HG03095 (cell line): ENCODE results near the gene PDGFA.

ENCODE experiments used
- ATAC-seq: cut with Tn5 transposase; IDR thresholded peaks from one replicate; pipeline ENCODE4 v1.9.1; 2021; ENCODE audit warnings: moderate library complexity; ENCODE audit not compliant: unreplicated experiment

PDGFA gene

DNA sequence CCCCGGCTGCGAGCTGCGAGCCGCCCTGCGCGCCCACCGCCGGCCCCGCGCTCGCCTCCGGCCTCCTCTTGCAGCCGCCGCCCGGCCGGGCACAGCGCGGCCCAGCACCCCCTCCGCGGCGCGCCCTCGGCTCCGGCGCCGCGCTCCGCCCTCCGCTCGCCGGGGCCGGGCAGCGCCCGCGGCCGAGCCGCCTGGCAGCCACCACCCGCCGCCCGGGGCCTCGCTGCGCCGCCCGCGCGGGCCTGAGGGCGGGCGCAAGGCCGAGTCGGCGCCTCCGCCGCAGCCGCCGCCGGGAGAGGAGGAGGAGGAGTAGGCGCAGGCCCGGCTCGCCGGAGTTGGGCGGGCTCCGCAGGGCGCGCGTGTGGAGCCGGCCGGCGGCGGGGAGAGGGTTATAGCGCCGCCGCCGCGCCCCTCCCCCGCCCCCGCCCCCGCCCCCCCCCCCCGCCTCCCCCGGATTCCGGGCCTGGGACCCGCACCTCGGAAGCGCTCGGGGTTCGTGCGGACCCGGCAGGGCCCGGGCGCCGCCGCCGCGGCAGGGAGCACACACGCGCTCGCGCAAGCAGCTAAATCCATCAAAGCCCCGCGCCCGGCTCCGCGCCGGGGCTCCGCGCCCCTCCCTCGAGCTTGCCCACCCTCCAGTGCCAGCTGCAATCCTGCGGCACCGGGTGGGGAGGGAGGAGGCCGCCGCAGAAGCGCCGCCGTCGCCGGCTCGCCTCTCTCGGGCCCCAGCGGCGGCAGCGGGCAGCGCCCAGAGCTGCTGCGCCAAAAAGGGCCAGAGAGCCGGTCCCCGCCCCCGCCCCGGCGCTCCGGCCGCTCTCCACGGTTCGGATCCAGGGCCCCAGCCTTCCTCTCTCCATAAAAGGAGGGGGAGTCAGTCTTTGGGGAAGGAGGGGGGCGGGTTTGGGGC is at the start of gene PDGFA:
Gene PDGFA, minus strand, starts transcription at position 363 of the 907 bp plus-strand sequence. CDS start 845 bp downstream, outside the sequence.
- ATAC-seq = no peak

DNA sequence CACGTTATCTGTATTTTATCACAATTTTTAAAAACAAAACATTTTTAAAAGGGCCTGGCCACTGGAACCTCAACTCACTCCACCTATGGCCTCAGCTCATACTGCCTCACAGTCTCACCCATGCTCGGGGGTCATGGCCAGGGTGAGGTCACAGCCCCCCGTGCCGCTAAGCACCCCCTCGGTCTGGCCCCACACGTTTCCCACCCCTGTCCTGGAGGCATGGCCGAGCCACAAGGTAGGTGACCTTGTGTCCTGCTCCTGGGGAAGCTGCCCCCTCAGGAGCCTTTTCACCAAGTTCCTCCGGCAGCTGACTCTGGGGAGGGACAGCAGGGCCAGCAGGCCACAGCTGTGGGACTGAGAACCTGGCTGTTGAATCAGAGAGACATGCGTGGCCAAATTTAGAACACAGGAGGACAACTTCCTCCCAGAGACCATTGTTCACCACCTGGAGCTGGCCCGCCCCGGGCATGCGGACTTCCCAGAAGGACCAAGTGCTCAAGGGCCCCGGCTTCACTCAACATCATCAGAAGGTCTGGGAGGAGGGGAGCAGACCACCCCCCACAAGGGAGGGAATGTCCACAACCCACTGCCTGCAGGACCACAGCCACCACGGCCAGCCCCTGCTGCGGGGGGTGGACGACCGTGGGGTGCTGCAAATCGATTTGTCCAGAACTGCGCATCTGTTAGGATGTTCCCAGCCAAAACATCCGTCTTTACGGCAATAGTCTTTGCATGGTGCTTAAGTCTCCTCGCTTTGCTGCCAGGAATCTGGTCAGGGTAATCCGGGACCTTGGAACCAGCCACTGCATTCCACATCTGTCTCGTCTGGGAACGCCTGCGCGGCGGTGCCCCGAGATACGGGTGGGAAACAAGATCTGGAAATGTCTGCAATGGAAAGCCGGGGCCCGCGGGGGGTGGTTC is 48.6 kb upstream of the PDGFA start:
- no peak for ATAC-seq

DNA sequence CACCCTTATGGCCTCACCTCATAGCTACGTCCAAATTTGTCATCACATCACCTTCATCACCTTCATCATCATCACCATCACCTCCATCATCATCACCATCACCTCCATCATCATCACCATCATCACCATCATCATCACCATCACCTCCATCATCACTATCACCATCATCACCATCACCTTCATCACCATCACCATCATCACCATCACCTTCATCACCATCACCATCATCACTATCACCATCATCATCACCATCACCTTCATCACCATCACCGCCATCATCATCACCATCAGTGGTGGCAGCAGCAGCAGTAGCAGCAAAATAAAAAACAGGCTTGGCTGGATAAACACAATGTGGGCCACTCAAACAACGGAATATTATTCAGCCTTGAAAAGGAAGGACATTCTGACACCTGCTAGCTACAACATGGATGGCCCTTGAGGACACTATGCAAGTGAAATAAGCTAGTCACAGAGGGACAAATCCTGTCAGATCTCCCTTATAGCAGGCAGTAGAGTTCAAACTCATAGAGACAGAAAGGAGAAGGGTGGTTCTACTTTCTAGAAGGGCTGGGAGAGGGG is 47.7 kb upstream of the PDGFA start:
- no peak for ATAC-seq

DNA sequence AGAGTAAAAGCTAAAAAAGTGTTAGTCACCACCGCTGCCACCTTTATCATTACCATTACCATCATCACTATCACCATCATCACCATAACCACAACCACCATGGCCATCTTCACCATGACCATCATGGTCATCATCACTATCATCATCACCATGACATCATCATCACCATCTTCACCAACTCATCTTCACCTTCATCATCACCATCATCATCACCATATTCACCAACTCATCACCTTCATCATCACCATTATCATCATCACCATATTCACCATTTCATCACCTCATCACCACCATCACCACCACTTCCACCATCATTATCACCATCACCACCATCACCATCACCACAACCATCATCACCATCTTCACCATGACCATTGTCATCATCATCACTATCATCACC is 46.5 kb upstream of the PDGFA start:
- ATAC-seq = no peak

DNA sequence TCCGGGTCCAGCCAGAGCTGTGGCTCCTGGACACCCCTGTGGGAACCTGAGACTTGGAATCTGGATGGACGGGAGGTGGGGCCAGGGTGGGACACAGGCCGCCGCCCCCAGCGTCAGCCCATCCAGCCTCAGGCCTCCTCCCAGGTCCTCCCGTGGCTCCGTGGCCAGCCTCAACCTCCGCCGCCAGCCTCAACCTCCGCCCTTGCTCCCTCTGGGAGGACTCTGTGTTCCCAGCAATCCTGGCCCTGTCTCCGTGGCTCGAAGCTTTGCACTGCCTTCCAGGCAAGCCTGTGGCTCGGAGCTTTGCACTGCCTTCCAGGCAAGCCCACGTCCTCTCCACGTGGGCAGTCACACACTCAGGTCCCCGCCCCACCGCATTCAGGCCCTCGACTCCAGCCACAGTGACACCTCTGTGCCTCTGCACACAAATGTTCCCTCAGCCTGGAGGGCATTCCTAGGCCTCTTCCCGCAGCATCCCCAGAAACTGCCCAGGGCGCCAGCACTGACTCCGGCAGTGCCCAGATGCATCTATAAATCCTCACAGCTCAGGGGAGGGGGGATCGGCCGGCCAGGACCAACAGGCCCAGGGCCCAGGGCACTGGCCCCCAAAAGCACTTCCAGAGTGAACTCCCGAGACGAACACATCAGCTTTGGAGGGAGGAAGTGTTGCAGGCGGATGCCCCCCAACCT is 44.7 kb upstream of the PDGFA start:
- ATAC-seq = no peak

DNA sequence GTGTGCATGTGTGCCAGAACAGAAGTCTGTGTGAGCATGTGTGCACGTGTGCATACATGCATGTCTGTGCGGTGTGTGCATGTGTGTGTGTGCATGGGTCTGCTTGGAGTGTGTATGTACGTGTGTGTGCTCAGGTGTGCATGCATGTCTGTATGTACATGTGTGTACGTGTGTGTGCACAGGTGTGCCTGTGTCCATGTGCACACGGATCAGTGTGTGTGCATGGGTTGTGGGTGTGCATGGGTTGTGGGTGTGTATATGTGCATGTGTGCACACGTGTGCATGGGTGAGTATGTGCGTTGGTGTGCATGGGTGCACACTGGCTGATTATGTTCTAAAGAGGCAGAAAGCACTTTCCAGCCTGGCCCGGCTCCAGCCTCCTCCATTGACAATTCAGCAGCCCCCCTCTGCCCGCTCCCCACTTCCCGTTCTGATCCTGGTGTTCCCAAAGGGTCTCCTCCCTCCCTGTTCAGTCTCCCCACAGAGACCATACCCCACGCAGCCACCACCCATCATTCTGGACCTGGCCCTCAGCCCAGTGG is 44.1 kb upstream of the PDGFA start:
- ATAC-seq = no peak

DNA sequence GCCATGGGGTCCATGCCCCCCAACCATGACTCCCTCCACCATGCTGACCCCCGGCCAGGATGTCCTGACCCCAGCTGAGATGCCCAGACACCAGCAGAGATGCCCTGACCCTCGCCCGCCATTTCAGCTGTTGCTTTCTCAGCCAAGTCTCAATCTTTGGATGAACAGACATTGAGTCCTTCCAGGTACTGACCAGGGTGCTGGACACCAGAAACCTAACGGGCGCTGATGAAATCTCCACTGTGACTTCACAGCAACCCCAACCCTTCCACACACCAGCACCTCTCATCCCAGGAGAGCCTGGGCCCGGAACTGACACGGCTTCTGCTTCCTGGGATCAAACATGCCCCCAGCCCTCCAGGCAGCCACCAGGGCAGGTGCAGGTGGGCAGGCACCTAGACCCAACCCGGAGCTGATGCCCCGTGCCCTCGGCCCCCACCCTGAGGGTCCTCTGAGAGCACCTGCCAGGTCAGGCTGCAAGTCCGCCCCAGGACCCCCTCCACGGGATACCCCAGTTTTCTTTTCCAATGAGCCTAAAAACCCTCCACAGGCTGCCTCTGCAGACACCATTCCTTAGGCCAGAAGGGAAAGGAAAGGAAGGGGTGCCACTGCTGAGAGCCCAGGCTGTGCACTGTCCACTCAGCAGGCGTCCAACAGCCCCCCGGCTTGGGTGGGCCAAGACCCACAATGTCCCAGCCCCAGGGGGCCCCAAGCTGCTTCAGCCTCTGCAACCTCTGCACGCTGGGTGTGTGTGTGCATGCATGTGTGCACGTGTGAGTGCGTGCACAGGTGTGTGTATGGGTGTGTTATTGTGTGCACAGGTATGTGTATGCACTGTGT is 43.4 kb upstream of the PDGFA start:
- ATAC-seq = no peak

DNA sequence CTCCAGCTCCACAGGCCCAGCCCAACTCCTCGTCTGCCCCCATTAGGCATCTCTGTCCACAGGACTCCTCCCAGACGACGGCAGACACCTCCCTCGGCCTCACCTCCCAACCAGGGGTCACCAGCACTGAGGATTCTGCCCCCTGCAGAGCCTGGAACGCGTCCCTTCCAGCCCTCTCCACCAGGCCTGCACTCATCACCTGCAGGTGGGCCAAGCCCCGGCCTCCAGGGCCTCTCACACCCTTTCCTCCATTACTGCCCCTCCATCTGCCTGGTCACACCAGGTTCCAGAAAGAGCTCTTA is 42.7 kb upstream of the PDGFA start:
- ATAC-seq = no peak

DNA sequence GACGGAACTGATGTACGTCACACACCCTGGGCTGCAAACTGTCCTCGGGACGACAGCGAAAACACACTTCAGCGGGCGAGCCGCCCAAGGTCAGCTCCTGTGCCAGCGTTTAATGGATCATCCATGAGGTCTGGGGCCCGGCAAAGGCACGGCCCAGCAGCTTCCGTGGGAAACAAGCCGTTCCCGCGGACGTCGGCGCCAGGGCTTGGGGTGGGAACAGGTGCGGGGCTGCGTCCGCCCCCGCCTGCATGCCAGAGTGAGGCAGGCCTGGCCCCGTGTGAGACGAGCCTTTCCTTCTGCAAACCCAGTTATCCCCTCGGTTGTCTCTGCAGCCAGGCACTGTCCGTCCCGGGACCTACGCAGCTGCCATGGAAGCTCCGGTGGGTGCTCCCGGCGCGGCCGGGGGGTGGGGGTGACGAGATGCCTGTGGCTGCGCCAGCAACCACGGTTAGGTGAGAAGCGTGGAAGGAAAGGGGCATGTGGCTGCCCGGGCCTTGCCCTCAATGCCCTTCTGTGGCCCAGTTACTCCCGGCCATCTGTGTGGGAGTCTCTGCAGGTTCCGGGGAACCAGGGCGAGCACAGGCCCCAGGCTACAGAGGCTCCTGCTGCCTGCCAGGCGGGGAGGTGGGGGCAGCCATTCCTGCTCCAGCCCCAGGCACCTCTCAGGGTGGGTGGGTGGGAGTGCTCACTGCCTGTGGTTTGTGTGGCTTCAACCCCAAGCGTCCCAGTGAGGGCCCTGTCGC is 42.2 kb upstream of the PDGFA start:
- ATAC-seq = no peak

DNA sequence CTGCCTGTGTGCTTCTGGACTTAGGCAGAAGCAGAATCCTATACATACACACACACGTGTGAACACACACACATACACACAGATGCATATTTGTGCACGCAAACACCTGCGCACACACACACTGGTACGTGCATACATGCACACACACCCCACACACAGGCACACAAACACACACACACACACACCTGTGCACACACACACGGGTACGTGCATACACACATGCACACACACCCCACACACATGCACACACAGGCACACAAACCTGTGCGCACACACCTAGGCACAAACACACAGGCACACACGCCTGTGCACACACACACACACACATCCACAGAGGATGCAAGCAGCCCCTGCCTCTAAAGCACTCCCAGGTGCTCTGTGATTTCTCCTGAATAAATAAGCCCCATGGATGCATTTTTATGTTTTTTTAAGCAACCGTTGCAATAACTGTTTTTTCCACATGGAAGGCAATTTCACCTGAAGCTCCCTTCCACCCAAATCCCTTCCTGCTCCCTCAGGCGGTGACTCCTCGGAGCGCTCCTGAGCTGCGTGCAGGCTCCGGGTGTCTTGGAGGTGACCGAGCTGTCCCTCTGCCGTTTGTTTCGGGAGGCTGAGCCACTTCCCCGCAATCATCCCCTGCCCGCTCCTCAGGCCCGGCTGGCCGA is 41.5 kb upstream of the PDGFA start:
- no peak for ATAC-seq

DNA sequence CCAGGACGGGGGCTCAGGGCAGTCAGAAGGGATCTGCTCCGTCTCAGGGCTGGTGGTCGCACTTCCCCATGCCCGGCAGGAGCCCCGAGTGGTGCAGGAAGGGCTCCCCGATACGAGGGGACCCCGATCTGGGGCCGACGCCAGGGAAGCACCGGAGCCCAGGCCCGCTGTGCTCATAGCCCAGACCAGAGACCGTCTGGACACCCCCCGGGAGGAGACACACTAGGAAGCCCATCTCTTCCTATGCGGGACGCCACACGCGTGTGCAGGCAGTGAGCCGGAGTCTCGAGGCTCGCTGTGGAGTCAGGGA is 39.7 kb upstream of the PDGFA start:
- ATAC-seq = no peak

DNA sequence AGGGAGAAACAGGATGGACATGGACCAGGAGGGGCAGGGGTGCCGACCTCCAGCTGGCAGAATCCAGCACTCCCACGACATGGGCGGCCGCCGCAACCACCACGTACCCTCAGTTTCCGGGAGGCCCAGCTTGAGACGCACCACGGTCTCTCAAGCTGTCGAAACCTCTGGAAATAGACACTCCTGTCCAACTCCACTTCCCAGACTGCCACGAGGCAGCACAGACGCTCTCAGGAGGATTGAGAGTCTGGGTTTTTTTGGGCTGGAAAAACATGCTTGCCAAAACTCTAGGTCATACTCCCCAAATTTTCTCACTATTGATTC is 37.9 kb upstream of the PDGFA start:
- no peak for ATAC-seq

DNA sequence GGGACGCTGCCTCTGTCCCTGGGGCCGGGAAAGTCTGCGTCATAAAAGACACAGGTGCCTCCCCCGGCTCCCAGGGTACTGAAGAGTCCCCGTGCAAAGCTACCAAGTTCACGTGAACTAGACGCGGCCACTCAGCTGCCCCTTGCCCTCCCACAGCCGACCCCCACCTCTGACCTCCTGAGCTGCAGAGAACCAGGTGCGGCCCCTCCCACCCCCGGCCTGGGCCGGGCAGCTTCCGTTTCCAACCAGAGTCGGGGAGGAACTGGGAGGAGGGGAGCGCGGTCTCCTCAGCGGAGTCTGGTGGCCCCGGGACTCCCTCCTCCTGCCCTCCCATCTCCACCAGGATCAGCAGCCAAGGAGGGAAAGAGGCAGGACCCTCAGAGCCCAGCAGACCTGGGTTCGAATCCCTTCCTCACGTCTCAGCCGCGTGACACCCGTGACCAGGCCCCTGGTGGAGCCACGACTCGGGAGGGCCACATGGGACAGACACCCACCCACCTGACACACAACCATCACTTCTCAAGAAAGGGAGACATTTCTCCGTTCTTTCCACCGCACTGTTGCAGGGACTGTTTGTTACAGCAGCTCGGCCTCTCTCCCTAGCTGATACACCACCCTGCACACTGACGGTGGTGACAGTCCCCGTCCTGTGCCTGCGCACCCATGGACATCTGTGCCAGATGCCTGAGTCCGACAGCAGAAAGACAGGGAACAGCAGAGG is 37.4 kb upstream of the PDGFA start:
- ATAC-seq = no peak

DNA sequence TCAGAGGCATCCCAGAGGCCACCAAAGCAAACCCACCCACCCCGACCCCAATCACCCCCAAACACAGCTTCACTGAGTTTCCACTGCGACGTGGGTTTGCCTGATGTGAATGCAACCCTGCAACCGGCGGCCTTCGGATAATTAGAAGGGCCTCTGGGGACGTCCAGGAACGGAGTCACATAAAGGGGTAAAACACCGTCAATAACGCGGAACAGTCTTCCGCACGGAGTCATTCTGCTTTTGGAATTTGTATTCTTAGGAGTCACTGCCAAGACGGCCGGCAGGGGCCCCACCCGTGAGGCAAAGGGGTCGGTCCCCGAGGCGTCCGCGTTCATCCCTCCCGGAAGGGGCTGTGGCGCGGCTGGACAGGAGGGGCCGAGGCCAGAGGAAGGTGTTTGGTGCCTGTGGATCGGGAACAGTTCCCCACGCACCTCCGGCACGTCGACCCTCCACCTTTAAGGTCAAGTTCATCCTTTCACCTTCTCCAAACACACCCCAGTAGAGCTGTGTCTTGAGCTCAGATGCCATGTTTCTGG is 36.7 kb upstream of the PDGFA start:
- ATAC-seq = no peak

DNA sequence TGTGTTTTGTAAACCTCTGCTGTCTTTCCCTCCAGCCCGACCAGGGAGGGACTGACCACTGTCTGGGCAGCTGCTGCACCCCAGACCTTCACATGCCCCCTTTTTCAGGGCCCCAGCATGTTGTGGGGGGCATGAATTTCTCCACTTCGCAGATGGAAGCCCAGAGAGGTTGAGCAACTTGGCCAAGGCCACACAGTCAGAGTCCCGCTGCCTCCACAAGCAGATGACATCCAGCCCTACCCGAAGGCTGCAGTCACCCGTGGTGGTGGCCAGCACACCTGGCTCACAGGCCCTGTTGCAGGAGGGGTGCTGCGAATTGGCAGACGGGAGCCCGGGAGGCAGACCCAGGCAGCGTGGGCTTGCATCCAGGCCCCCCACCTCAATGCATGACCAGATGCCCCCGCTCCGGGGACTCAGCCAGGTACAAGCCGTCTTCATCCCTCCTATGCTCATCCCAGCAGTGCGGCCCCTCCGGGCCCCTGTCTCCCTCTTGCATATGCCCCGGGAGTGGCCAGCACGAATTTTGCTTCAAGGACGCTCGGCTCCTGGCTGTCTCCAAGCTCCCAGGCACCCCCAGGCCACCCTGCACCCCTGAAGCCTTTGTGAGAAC is 36.0 kb upstream of the PDGFA start:
- no peak for ATAC-seq

DNA sequence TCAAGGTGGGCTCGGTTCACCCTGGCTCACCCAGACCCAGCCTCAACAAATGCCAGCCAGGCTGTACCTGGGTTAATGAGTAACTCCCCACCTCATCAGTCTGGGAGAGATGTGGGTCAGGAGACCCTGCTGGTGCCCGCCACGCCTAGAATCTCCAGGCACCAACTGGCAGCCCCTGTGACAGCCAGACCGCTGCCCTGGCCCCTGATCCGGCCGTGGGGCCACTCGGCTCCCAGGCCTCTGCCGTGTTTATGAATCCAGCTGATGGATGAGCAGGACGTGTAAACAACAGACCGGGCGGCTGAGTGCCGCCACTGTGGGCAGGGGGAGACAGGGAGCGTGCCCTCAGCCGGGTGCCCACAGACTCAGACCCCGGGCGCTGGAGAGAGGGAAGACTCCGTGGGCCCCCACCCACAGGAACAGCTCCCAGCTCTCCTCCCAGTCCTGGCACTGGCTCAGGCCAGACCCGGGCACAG is 34.0 kb upstream of the PDGFA start:
- no peak for ATAC-seq

DNA sequence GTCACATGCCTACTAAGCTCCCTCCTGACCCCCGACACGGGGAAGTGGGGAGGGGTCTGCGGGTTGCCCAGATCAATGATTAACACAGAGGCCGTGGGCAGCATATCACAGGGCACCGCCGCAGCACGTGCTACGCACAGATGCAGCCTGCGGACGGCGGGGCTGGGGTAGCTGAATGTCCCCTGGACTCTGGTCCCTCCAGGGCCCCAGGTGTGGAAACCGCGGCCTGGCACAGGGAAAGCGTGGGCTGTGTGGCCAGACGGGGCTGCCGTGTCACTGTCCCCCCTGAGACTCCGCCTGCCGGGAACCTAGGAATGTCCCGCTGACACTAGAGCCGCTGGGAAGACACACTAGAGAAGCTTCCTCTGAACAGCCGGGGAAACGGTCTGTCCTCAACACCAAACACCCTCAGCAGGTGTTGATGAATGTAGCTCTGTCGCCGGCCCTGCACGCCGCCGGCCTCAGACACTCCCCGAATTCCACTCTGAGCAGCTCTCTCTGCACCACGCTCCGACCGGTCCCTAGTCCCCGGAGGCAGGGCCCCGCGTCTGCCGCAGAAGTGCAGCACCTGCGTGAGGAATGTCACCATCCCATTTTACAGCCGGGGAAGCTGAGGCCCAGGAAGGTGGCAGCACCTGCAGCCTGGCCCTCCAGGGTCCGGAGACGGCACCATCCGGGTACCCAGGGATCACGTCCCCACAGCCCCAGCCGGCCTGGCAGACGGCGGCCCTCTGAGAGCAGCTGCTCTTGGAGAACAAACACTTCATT is 33.4 kb upstream of the PDGFA start:
- ATAC-seq = no peak
